GM12864 (cell line): ENCODE data around the gene CLPX.
A peak's percentile ranks its signal among the peaks of the same experiment; 100 is the strongest.
"Not testable (repeated sequence)": the region's sequence is repeated elsewhere in the genome, so short reads cannot be mapped to it uniquely, and the experiment has no call there.

Source experiments
- DNase-seq: peaks from one replicate; pipeline ENCODE4 v3.0.0-alpha.2; 2011; ENCODE audit warnings: low read depth
- H3K4me3 ChIP-seq: 2 replicates; pipeline ENCODE4 v1.5.1; 2011; ENCODE audit warnings: mild to moderate bottlenecking, low read depth, low read length, control low read depth
- CTCF ChIP-seq: IDR thresholded peaks from 2 replicates; pipeline ENCODE4 v1.5.1; 2011; ENCODE audit warnings: low read depth, mild to moderate bottlenecking, moderate library complexity, low read length, control low read depth, inconsistent platforms; ENCODE audit errors: missing control alignments

The CLPX gene

GRCh38 chr15:65183865-65184159 lies 1.3 kb downstream of the CLPX start:
- H3K4me3 ChIP-seq = peak overlapping the region; percentile 65
- no peak for TF ChIP-seq CTCF
- DNase-seq = no peak

- TF ChIP-seq CTCF = no peak
- DNase-seq = no peak
- H3K4me3 ChIP-seq = peak overlapping the region; percentile 46
Measured at GRCh38 chr15:65182538-65182937, 2.6 kb downstream of the CLPX start.

GRCh38 chr15:65181582-65182353 lies 3.4 kb downstream of the CLPX start:
- DNase-seq, H3K4me3 ChIP-seq: not testable (repeated sequence)

GRCh38 chr15:65180167-65180566 lies 5.0 kb downstream of the CLPX start:
- H3K4me3 ChIP-seq = no peak overlapping the region
- DNase-seq = no peak
- TF ChIP-seq CTCF = no peak

GRCh38 chr15:65177901-65178300 lies 7.2 kb downstream of the CLPX start:
- no peak for DNase-seq

GRCh38 chr15:65176056-65176455 lies 9.1 kb downstream of the CLPX start:
- DNase-seq = no peak
- no peak for TF ChIP-seq CTCF
- no peak overlapping the region for H3K4me3 ChIP-seq

More at GRCh38 chr15:65177901-65178300, 7.2 kb downstream of the CLPX start:
- no peak for TF ChIP-seq CTCF
- no peak overlapping the region for H3K4me3 ChIP-seq

GRCh38 chr15:65175511-65175910 lies 9.6 kb downstream of the CLPX start:
- no peak for DNase-seq
- no peak overlapping the region for H3K4me3 ChIP-seq
- no peak for TF ChIP-seq CTCF
